ENCODE results near the gene ARHGAP18.

- TF ChIP-seq CTCF (IDR thresholded peaks at IDR 0.05) (no peak), EZH2 (IDR thresholded peaks at IDR 0.05) (no peak), EZH2phosphoT487 (IDR thresholded peaks at IDR 0.05) (no peak)
Observed at GRCh38 chr6:129684903-129685661, 24.9 kb downstream of the ARHGAP18 start.

All from neural progenitor cell (in vitro differentiated cells).